ENCODE data around the gene KHSRP.

Gene KHSRP

DNA sequence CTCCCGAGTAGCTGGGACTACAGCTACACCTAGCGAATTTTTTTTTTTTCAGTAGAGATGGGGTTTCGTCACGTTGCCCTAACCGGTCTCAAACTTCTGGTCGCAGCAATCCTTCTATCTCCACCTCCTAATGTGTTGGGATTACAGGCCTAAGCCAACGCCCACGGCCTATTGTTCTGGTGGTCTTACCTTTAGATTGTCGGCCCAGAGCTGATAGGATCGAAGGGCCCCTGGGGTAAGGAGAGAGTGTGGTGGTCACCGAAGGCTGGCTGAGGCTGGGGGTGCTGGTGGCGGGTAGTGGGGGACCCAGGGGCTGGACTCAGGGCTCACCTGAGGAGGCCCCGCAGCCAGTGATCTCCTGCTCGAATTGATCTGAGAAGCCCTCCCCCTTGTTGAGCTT is 46.5 kb upstream of the KHSRP start:
- no peaks in the 10 kb centered on the region for H3K9me2 ChIP-seq (replicated peaks; ENCODE audit: low read depth, low read length)
- no peak overlapping the region for H3K4me3 ChIP-seq (ENCODE audit: low read length, poor library complexity, severe bottlenecking)
- no peaks in the 10 kb centered on the region for H3K9me3 ChIP-seq (ENCODE audit: insufficient read depth, low read depth, low read length)
- no peaks in the 10 kb centered on the region for H3K4me1 ChIP-seq (ENCODE audit: insufficient read depth, low read length, poor library complexity, severe bottlenecking)
- H2AFZ ChIP-seq (ENCODE audit: low read length), result no peak overlapping the region
- TF ChIP-seq, protein P1, sequence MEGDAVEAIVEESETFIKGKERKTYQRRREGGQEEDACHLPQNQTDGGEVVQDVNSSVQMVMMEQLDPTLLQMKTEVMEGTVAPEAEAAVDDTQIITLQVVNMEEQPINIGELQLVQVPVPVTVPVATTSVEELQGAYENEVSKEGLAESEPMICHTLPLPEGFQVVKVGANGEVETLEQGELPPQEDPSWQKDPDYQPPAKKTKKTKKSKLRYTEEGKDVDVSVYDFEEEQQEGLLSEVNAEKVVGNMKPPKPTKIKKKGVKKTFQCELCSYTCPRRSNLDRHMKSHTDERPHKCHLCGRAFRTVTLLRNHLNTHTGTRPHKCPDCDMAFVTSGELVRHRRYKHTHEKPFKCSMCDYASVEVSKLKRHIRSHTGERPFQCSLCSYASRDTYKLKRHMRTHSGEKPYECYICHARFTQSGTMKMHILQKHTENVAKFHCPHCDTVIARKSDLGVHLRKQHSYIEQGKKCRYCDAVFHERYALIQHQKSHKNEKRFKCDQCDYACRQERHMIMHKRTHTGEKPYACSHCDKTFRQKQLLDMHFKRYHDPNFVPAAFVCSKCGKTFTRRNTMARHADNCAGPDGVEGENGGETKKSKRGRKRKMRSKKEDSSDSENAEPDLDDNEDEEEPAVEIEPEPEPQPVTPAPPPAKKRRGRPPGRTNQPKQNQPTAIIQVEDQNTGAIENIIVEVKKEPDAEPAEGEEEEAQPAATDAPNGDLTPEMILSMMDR (conservative IDR thresholded peaks at IDR 0.05; ENCODE audit: low read length), result no peak
- no peak for TF ChIP-seq EZH2phosphoT487 (IDR thresholded peaks at IDR 0.05; ENCODE audit: borderline replicate concordance)
- no peaks in the 10 kb centered on the region for H3K27me3 ChIP-seq (ENCODE audit: insufficient read depth, low read length, poor library complexity, severe bottlenecking)
- no peaks in the 10 kb centered on the region for H3F3A ChIP-seq (ENCODE audit: low read depth)
- no peak overlapping the region for H3K4me2 ChIP-seq (ENCODE audit: low read depth, low read length, poor library complexity, severe bottlenecking)
- no peaks in the 10 kb centered on the region for H3K79me2 ChIP-seq (ENCODE audit: insufficient read depth, low read length)
- H3K36me3 ChIP-seq (ENCODE audit: insufficient read depth, low read length), result no peaks in the 10 kb centered on the region
- no peaks in the 10 kb centered on the region for H4K20me1 ChIP-seq (ENCODE audit: insufficient read depth, low read length, poor library complexity, severe bottlenecking)
- no peak overlapping the region for H3K9ac ChIP-seq (ENCODE audit: low read depth, low read length, poor library complexity, severe bottlenecking)

DNA sequence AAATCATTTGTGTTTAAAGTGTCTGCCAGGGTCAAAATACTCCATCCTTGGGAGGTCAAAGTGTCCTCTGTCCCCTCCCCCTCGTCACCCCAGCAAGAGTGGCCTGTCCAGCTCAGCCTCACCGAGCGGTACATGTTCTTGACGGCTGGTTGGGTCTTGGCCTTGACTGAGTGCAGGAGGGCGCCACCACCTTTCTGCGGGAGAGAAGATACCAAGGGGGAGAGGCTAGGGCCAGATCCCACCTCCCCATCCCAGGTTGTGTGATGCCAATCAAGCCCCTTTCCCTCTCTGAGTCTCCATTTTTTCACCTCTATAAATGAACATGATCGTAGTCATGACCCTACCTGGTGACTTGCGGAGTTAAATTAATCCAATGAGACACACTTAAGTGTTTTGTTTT is 45.6 kb upstream of the KHSRP start:
- no peaks in the 10 kb centered on the region for H4K20me1 ChIP-seq (ENCODE audit: insufficient read depth, low read length, poor library complexity, severe bottlenecking)
- H3K4me2 ChIP-seq (ENCODE audit: low read depth, low read length, poor library complexity, severe bottlenecking), result no peak overlapping the region
- no peaks in the 10 kb centered on the region for H3K79me2 ChIP-seq (ENCODE audit: insufficient read depth, low read length)
- H3K9me3 ChIP-seq (ENCODE audit: insufficient read depth, low read depth, low read length), result no peaks in the 10 kb centered on the region
- H3F3A ChIP-seq (ENCODE audit: low read depth), result no peaks in the 10 kb centered on the region
- no peak overlapping the region for H2AFZ ChIP-seq (ENCODE audit: low read length)
- H3K4me1 ChIP-seq (ENCODE audit: insufficient read depth, low read length, poor library complexity, severe bottlenecking), result no peaks in the 10 kb centered on the region
- no peaks in the 10 kb centered on the region for H3K27me3 ChIP-seq (ENCODE audit: insufficient read depth, low read length, poor library complexity, severe bottlenecking)
- no peaks in the 10 kb centered on the region for H3K9me2 ChIP-seq (replicated peaks; ENCODE audit: low read depth, low read length)
- no peak for TF ChIP-seq EZH2phosphoT487 (IDR thresholded peaks at IDR 0.05; ENCODE audit: borderline replicate concordance)
- TF ChIP-seq, protein P1 (conservative IDR thresholded peaks at IDR 0.05; ENCODE audit: low read length), result no peak
- H3K9ac ChIP-seq (ENCODE audit: low read depth, low read length, poor library complexity, severe bottlenecking), result no peak overlapping the region
- H3K4me3 ChIP-seq (ENCODE audit: low read length, poor library complexity, severe bottlenecking), result no peak overlapping the region
- H3K36me3 ChIP-seq (ENCODE audit: insufficient read depth, low read length), result no peaks in the 10 kb centered on the region

DNA sequence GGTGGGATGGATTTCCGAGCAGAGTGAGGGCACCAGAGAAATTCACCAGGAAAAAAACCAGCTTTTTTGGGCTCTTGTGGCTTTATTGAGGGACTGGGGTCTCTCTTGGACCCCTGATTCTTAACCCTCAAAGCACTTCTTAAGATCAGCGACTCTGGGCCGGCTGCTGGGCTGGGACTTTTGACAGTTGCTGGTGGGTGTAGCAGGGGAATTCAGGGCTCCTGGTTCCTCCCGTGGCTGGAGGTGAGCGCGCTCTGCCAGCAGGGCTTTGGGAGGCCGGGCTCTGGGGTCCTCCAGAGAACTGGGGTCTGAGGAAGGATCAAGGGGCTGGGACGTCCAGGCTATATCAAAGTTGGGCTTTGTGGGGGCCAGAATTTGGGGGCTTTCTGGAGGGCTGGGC is 42.8 kb upstream of the KHSRP start:
- H3K27me3 ChIP-seq (ENCODE audit: insufficient read depth, low read length, poor library complexity, severe bottlenecking), result no peaks in the 10 kb centered on the region
- no peaks in the 10 kb centered on the region for H3K36me3 ChIP-seq (ENCODE audit: insufficient read depth, low read length)
- H2AFZ ChIP-seq (ENCODE audit: low read length), result no peak overlapping the region
- H4K20me1 ChIP-seq (ENCODE audit: insufficient read depth, low read length, poor library complexity, severe bottlenecking), result no peaks in the 10 kb centered on the region
- no peak overlapping the region for H3K4me2 ChIP-seq (ENCODE audit: low read depth, low read length, poor library complexity, severe bottlenecking)
- no peak overlapping the region for H3K9ac ChIP-seq (ENCODE audit: low read depth, low read length, poor library complexity, severe bottlenecking)
- no peaks in the 10 kb centered on the region for H3K9me2 ChIP-seq (replicated peaks; ENCODE audit: low read depth, low read length)
- H3K4me1 ChIP-seq (ENCODE audit: insufficient read depth, low read length, poor library complexity, severe bottlenecking), result no peaks in the 10 kb centered on the region
- no peak overlapping the region for H3K4me3 ChIP-seq (ENCODE audit: low read length, poor library complexity, severe bottlenecking)
- H3F3A ChIP-seq (ENCODE audit: low read depth), result no peaks in the 10 kb centered on the region
- no peaks in the 10 kb centered on the region for H3K79me2 ChIP-seq (ENCODE audit: insufficient read depth, low read length)
- TF ChIP-seq, protein P1 (conservative IDR thresholded peaks at IDR 0.05; ENCODE audit: low read length), result no peak
- TF ChIP-seq EZH2phosphoT487 (IDR thresholded peaks at IDR 0.05; ENCODE audit: borderline replicate concordance), result no peak
- H3K9me3 ChIP-seq (ENCODE audit: insufficient read depth, low read depth, low read length), result no peaks in the 10 kb centered on the region
